Mesodermal cell (in vitro differentiated cells): Measurements from ENCODE around the gene CDC42EP1.
"Not testable (repeated sequence)": the region's sequence is repeated elsewhere in the genome, so short reads cannot be mapped to it uniquely, and the experiment has no call there.

ENCODE experiments used
- H3K27ac ChIP-seq: 2 replicates; pipeline ENCODE4 v1.7.0; 2013; ENCODE audit warnings: mild to moderate bottlenecking, low read depth, low read length, moderate library complexity; ENCODE audit not compliant: severe bottlenecking
- H3K36me3 ChIP-seq: 2 replicates; pipeline ENCODE4 v1.7.1; 2013; ENCODE audit warnings: mild to moderate bottlenecking, low read length, moderate library complexity; ENCODE audit not compliant: control insufficient read depth, insufficient read depth
- H3K4me1 ChIP-seq: one replicate; pipeline ENCODE4 v1.7.1; 2013; ENCODE audit warnings: mild to moderate bottlenecking, low read length; ENCODE audit not compliant: insufficient read depth, control insufficient read depth, poor library complexity, severe bottlenecking
- H3K4me3 ChIP-seq: 2 replicates; pipeline ENCODE4 v1.7.0; 2013; ENCODE audit warnings: low read length, control low read depth, mild to moderate bottlenecking; ENCODE audit not compliant: insufficient read depth, poor library complexity, severe bottlenecking; ENCODE audit errors: extremely low read depth
- H3K9me3 ChIP-seq: 2 replicates; pipeline ENCODE4 v1.7.1; 2013; ENCODE audit warnings: mild to moderate bottlenecking, low read length, moderate library complexity; ENCODE audit not compliant: control insufficient read depth
- WGBS, 2 experiments: methylation state at CpG; one replicate each; pipeline ENCODE4 v1.1.5; 2013; ENCODE audit warnings: missing lambda C conversion rate in 2 of 2; ENCODE audit not compliant: insufficient coverage in 2 of 2; 5-methylcytosine and 5-hydroxymethylcytosine counted together

CDC42EP1 gene

DNA sequence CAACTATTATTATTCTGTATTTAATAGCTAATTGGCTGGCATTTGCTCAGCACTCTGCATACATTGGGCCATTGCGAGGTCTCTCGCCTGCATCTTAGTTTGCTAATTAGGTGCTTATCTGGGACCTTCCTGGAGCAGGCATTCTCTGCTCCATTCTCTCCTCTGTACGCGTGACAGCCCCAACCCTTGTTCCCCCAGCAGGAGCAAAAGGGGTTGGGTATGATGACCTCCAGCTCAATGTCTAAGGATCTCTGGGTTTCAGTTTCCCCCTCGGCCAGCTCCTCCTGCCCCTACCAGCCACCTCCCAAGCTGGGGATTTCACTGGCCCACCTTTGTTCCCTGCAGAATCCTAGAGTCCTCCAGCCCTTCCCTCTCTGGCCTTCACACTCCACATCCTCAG is 29.4 kb downstream of the CDC42EP1 start:
- no peaks in the 10 kb centered on the region for H3K36me3 ChIP-seq
- H3K4me1 ChIP-seq = no peaks in the 10 kb centered on the region
- no peak overlapping the region for H3K27ac ChIP-seq
- no peak overlapping the region for H3K4me3 ChIP-seq
- H3K9me3 ChIP-seq = no peaks in the 10 kb centered on the region
- WGBS, 2 experiments = 60 to 75% methylated on average over 1 to 2 of the region's 5 CpGs

DNA sequence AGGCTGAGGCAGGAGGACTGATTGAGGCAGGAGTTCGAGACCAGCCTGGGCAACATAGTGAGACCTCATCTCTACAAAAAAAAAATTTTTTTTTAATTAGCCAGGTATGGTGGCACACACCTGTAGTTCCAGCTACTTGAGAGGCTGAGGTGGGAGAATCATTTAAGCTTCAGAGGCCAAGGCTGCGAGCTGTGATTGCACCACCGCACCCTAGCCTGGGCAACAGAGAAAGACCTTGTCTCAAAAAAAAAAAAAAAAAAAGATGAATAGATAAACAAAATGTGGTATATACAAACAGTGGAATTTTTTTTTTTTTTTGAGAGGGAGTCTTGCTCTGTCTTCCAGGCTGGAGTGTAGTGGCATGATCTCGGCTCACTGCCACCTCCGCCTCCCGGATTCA is 30.8 kb downstream of the CDC42EP1 start:
- H3K9me3 ChIP-seq, H3K36me3 ChIP-seq, H3K4me3 ChIP-seq, H3K27ac ChIP-seq, H3K4me1 ChIP-seq: not testable (repeated sequence)
- 88% methylated on average over 1 of the region's 6 CpGs; no CpG with 5 or more reads in 1 of the 2 experiments for WGBS, 2 experiments

GRCh38 chr22:37591823-37592404 is 31.6 kb downstream of the CDC42EP1 start:
- no peaks in the 10 kb centered on the region for H3K4me1 ChIP-seq
- H3K36me3 ChIP-seq = no peaks in the 10 kb centered on the region
- no peak overlapping the region for H3K27ac ChIP-seq
- H3K4me3 ChIP-seq = no peak overlapping the region
- 85% methylated on average over 8 to 11 of the region's 12 CpGs for WGBS, 2 experiments
- H3K9me3 ChIP-seq = no peaks in the 10 kb centered on the region

GRCh38 chr22:37594237-37594636 is 34.0 kb downstream of the CDC42EP1 start:
- H3K9me3 ChIP-seq = no peaks in the 10 kb centered on the region
- H3K4me3 ChIP-seq = no peak overlapping the region
- no peaks in the 10 kb centered on the region for H3K4me1 ChIP-seq
- 93 to 100% methylated on average over 2 to 5 of the region's 5 CpGs for WGBS, 2 experiments
- H3K27ac ChIP-seq = no peak overlapping the region
- H3K36me3 ChIP-seq = no peaks in the 10 kb centered on the region

DNA sequence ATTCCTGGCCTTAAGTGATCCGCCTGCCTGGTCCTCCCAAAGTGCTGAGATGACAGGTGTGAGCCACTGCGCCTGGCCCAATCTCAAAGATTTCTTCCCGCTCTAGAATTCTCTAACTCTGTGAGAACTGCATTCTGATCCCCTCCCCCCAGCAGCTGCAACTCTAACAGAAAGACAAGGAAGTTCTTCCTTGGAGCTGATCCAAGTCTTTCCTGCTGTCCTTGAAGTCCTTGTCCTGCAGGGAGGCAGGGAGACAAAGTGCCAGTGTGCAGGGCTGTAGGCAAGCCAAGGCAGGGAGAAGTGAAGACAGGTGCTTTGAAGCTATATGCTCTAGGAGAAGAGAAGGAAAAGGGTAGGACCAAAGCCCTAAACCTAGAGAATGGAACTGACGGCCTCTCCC is 38.9 kb downstream of the CDC42EP1 start:
- Histone ChIP-seq H3K9me3 (no peaks in the 10 kb centered on the region), H3K36me3 (no peaks in the 10 kb centered on the region), H3K27ac (no peak overlapping the region), H3K4me3 (no peak overlapping the region), H3K4me1 (no peaks in the 10 kb centered on the region)
- 92 to 100% methylated on average over 2 to 3 of the region's 4 CpGs for WGBS, 2 experiments

DNA sequence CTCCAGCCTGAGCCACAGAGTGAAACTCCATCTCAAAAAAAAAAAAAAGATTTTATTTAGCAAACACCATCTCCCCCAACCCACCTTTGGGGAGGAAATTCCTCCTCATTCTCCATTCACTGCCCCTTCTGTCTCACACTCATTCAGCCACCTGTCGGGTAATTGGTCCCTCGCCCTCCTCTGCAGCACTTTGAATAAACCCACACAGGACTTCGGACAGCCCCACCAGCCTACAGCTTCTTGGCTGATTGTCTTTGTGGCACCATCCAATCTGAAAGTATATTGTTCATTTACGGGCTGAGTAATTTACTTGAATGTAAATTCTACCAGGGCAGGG is 40.9 kb downstream of the CDC42EP1 start:
- no peak overlapping the region for H3K4me3 ChIP-seq
- H3K36me3 ChIP-seq = no peaks in the 10 kb centered on the region
- no peaks in the 10 kb centered on the region for H3K9me3 ChIP-seq
- H3K4me1 ChIP-seq = no peaks in the 10 kb centered on the region
- no peak overlapping the region for H3K27ac ChIP-seq
- 59 to 60% methylated on average over 1 to 3 of the region's 4 CpGs for WGBS, 2 experiments

- 51 to 66% methylated on average over 8 to 13 of the region's 14 CpGs for WGBS, 2 experiments
- no peaks in the 10 kb centered on the region for H3K9me3 ChIP-seq
- H3K36me3 ChIP-seq = no peaks in the 10 kb centered on the region
- H3K27ac ChIP-seq = no peak overlapping the region
- no peak overlapping the region for H3K4me3 ChIP-seq
- no peaks in the 10 kb centered on the region for H3K4me1 ChIP-seq
Measured at GRCh38 chr22:37601540-37602442, 41.5 kb downstream of the CDC42EP1 start.

- not testable (repeated sequence) for H3K4me1 ChIP-seq, H3K9me3 ChIP-seq, H3K27ac ChIP-seq, H3K36me3 ChIP-seq, H3K4me3 ChIP-seq
- 78 to 87% methylated on average over 5 of the region's 5 CpGs for WGBS, 2 experiments
Measured at GRCh38 chr22:37602546-37603277, 42.4 kb downstream of the CDC42EP1 start.

DNA sequence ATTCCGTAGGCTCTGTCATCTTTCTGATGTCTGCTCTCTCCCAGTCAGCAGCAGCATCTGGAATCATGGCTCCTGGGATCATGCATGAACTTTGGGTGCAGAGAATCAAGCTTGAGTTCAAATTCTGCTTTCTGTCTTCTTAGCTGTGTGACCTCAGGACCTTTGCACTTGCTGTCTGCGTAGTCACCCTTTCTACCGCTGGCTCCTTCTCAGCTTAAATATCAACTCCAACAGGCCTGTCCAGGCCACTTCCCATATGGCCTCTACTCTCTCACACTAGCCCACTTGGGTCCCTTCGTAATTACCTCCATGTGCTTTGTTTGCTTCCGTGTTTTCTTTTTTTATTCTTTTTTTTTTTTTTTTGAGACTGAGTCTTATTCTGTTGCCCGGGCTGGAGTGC is 43.8 kb downstream of the CDC42EP1 start:
- Histone ChIP-seq H3K4me1 (no peaks in the 10 kb centered on the region), H3K4me3 (no peak overlapping the region), H3K27ac (no peak overlapping the region), H3K36me3 (no peaks in the 10 kb centered on the region), H3K9me3 (no peaks in the 10 kb centered on the region)
- 98 to 99% methylated on average over 3 to 4 of the region's 6 CpGs for WGBS, 2 experiments

DNA sequence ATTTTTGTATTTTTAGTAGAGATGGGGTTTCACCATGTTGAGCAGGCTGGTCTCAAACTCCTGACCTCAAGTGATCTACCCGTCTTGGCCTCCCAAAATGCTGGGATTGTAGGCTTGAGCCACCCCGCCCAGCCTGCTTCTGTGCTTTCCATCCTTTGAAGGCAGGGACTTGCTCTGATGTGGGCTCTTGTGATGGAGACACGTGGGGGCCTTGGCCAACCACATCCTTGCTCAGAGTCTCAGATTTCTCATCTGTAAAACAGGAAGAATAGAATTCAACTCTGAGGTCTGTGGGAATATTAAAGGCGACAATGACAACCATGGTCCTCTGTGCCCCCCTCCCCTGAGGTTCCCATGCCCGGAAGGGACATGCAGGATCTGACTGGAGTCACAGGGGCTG is 44.6 kb downstream of the CDC42EP1 start:
- no peak overlapping the region for H3K4me3 ChIP-seq
- no peak overlapping the region for H3K27ac ChIP-seq
- H3K9me3 ChIP-seq = no peaks in the 10 kb centered on the region
- H3K36me3 ChIP-seq = no peaks in the 10 kb centered on the region
- peaks cover 3% of the 10 kb centered on the region for H3K4me1 ChIP-seq
- WGBS, 2 experiments = 86 to 87% methylated on average over 3 to 4 of the region's 5 CpGs
